Measurements from ENCODE around the gene MAPK10. TPM values are rescaled to one million over a fixed set of nuclear protein-coding genes. Genes with fewer than 3 reads are reported as not detected.

The MAPK10 gene
- total RNA-seq, 1 experiment from 2014 or later: 5.2 TPM

- POLR2A ChIA-PET: no interaction called here
- Mint-ChIP-seq H3K4me3 (no peak overlapping the region), H3K36me3 (no peaks in the 10 kb centered on the region), H3K27me3 (ENCODE audit: low read depth) (no peaks in the 10 kb centered on the region), H3K9me3 (no peaks in the 10 kb centered on the region), H3K27ac (no peak overlapping the region), H3K4me1 (peaks cover 9% of the 10 kb centered on the region)
- DNase-seq (ENCODE audit: low spot score): no peak
- TF ChIP-seq GTF2I (CRISPR knock-in tag; conservative IDR thresholded peaks at IDR 0.05) (no peak), NR2C2 (CRISPR knock-in tag; IDR thresholded peaks at IDR 0.05) (no peak), ZNF423 (CRISPR knock-in tag; IDR thresholded peaks at IDR 0.05) (no peak), ZNF232 (CRISPR knock-in tag; IDR thresholded peaks at IDR 0.05) (no peak), STAT6 (CRISPR knock-in tag; conservative IDR thresholded peaks at IDR 0.05; ENCODE audit: low read depth) (no peak), EMX1 (CRISPR knock-in tag; IDR thresholded peaks at IDR 0.05) (no peak), HMGA2 (CRISPR knock-in tag; IDR thresholded peaks at IDR 0.05) (no peak), SP1 (CRISPR knock-in tag; conservative IDR thresholded peaks at IDR 0.05) (no peak), ZNF532 (CRISPR knock-in tag; IDR thresholded peaks at IDR 0.05; ENCODE audit: borderline replicate concordance) (no peak), NFYB (CRISPR knock-in tag; conservative IDR thresholded peaks at IDR 0.05; ENCODE audit: low read depth) (no peak), NR3C1 (CRISPR knock-in tag; conservative IDR thresholded peaks at IDR 0.05; ENCODE audit: low read depth) (no peak), PRDM15 (CRISPR knock-in tag; IDR thresholded peaks at IDR 0.05) (no peak), SMAD4 (CRISPR knock-in tag; IDR thresholded peaks at IDR 0.05) (no peak), ELF4 (CRISPR knock-in tag; IDR thresholded peaks at IDR 0.05; ENCODE audit: low read depth) (no peak)
- CTCF ChIA-PET: no interaction called here
- no peak for ATAC-seq
Measured at GRCh38 chr4:86313656-86314055, 46.2 kb downstream of the MAPK10 start.

- ChIA-PET POLR2A (no interaction called here), CTCF (no interaction called here)
- Mint-ChIP-seq H3K4me1 (peaks cover 9% of the 10 kb centered on the region), H3K9me3 (peaks cover 7% of the 10 kb centered on the region), H3K4me3 (no peak overlapping the region), H3K27ac (no peak overlapping the region), H3K27me3 (ENCODE audit: low read depth) (no peaks in the 10 kb centered on the region), H3K36me3 (no peaks in the 10 kb centered on the region; the same call in 1 of the 2 replicates)
- DNase-seq (ENCODE audit: low spot score) (no peak), ATAC-seq (no peak)
- TF ChIP-seq AFF4 (CRISPR knock-in tag; IDR thresholded peaks at IDR 0.05; ENCODE audit: borderline replicate concordance): no peak
- no peak for TF ChIP-seq CBFB (CRISPR knock-in tag; IDR thresholded peaks at IDR 0.05; ENCODE audit: low read depth)
- no peak for TF ChIP-seq USF2 (CRISPR knock-in tag; IDR thresholded peaks at IDR 0.05)
- TF ChIP-seq E2F4 (CRISPR knock-in tag; IDR thresholded peaks at IDR 0.05; ENCODE audit: borderline replicate concordance, low read depth): no peak
Measured at GRCh38 chr4:86307432-86307831, 52.4 kb downstream of the MAPK10 start.

Measured in WTC11 (cell line).